Smooth muscle cell (in vitro differentiated cells): ENCODE results near the gene DVL1. TPM values are rescaled to one million over a fixed set of nuclear protein-coding genes. Genes with fewer than 3 reads are reported as not detected.

Experiments
- DNase-seq: peaks from one replicate; lab custom pipeline; 2025; ENCODE audit not compliant: unreplicated experiment; lab: John Stamatoyannopoulos, UW
- H2AFZ ChIP-seq: fragments of 200-600 bp; sonication (generic); 2 replicates; pipeline ENCODE4 v1.6.0; 2016; ENCODE audit warnings: antibody characterized with exemption, low read depth, mild to moderate bottlenecking
- H3F3A ChIP-seq: fragments of 200-600 bp; sonication (generic); 2 replicates; pipeline ENCODE4 v1.6.0; 2017; ENCODE audit warnings: antibody characterized with exemption, low read depth
- H3K27ac ChIP-seq: fragments of 200-600 bp; sonication (generic); 2 replicates; pipeline ENCODE4 v1.5.1; 2016; ENCODE audit warnings: low read depth, mild to moderate bottlenecking
- H3K27me3 ChIP-seq: fragments of 200-600 bp; sonication (generic); 2 replicates; pipeline ENCODE4 v1.6.1; 2016; ENCODE audit warnings: low read depth, mild to moderate bottlenecking
- H3K36me3 ChIP-seq: fragments of 200-600 bp; sonication (generic); 2 replicates; pipeline ENCODE4 v1.5.1; 2016; ENCODE audit warnings: low read depth
- H3K4me1 ChIP-seq: fragments of 200-600 bp; sonication (generic); 2 replicates; pipeline ENCODE4 v1.5.1; 2016; ENCODE audit warnings: low read depth
- H3K4me2 ChIP-seq: fragments of 200-600 bp; sonication (generic); 2 replicates; pipeline ENCODE4 v1.6.0; 2016; ENCODE audit warnings: mild to moderate bottlenecking
- H3K4me3 ChIP-seq: fragments of 200-600 bp; sonication (generic); 2 replicates; pipeline ENCODE4 v1.5.1; 2016; ENCODE audit warnings: mild to moderate bottlenecking
- H3K79me2 ChIP-seq: fragments of 200-600 bp; sonication (generic); 2 replicates; pipeline ENCODE4 v1.6.0; 2016; ENCODE audit warnings: low read depth, mild to moderate bottlenecking
- H3K9ac ChIP-seq: fragments of 200-600 bp; sonication (generic); 2 replicates; pipeline ENCODE4 v1.6.0; 2016; ENCODE audit warnings: low read depth
- H3K9me3 ChIP-seq: fragments of 200-600 bp; sonication (generic); replicated peaks from 2 replicates; pipeline ENCODE4 v1.5.1; 2016; ENCODE audit warnings: low read depth
- H4K20me1 ChIP-seq: fragments of 200-600 bp; sonication (generic); 2 replicates; pipeline ENCODE4 v1.6.0; 2016; ENCODE audit warnings: low read depth
- WGBS: methylation state at CpG from one replicate; pipeline ENCODE4 v1.1.7; 2016; ENCODE audit warnings: low lambda C conversion rate; 5-methylcytosine and 5-hydroxymethylcytosine counted together
- polyA plus RNA-seq: library from polyadenylated mRNA; unstranded; fragments of >200 nt; fragmentation: Nextera tagmentation; extraction: Ambion mirVana; gene quantifications from 2 replicates; pipeline ENCODE4 v1.2.1, GENCODE V29; 2016
- total RNA-seq: library from RNA; depleted of rRNA; stranded (reverse); fragments of >200 nt; gene quantifications from 2 replicates; pipeline ENCODE4 v1.2.3, GENCODE V29; 2014
- TF ChIP-seq, protein P1 (sequence below): fragments of 200-600 bp; sonication (generic); IDR thresholded peaks from 2 replicates; pipeline ENCODE4 v1.5.1; 2017; ENCODE audit warnings: borderline replicate concordance, mild to moderate bottlenecking, antibody characterized with exemption; ENCODE audit not compliant: insufficient read depth, poor library complexity, severe bottlenecking

The DVL1 gene
- total and polyA plus RNA-seq, 2 experiments from 2014 or later, result 28.5 to 28.7 TPM

DNA sequence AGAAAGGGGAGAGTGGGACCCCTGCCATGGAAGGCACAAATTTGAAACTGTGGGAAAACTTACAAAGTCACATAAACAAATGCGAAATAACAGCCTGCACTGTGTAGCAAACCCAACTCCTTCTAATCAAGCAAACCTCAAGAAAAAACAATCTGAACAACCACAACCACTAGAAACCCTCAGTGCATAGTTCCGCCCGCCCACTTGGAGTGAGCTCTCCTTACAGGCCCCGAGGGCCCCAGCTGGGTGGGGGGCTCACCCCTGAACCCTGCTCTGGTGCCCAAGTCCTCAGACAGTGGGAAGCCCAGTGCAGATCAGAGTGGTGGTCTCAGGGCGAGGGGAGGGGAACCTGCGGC, 10.1 kb upstream of the DVL1 start:
- peaks cover 18% of the 10 kb centered on the region for H3F3A ChIP-seq
- peaks cover 37% of the 10 kb centered on the region for H3K79me2 ChIP-seq
- peak overlapping the region; percentile 85 for H3K9ac ChIP-seq
- no peaks in the 10 kb centered on the region for H3K9me3 ChIP-seq
- H4K20me1 ChIP-seq, result peaks cover 34% of the 10 kb centered on the region
- H3K36me3 ChIP-seq, result no peaks in the 10 kb centered on the region
- H3K4me1 ChIP-seq, result peaks cover 48% of the 10 kb centered on the region
- no peak for DNase-seq
- WGBS, result 46% methylated on average over 6 of the region's 6 CpGs
- peak overlapping the region; percentile 92 for H3K4me2 ChIP-seq
- TF ChIP-seq, protein P1, sequence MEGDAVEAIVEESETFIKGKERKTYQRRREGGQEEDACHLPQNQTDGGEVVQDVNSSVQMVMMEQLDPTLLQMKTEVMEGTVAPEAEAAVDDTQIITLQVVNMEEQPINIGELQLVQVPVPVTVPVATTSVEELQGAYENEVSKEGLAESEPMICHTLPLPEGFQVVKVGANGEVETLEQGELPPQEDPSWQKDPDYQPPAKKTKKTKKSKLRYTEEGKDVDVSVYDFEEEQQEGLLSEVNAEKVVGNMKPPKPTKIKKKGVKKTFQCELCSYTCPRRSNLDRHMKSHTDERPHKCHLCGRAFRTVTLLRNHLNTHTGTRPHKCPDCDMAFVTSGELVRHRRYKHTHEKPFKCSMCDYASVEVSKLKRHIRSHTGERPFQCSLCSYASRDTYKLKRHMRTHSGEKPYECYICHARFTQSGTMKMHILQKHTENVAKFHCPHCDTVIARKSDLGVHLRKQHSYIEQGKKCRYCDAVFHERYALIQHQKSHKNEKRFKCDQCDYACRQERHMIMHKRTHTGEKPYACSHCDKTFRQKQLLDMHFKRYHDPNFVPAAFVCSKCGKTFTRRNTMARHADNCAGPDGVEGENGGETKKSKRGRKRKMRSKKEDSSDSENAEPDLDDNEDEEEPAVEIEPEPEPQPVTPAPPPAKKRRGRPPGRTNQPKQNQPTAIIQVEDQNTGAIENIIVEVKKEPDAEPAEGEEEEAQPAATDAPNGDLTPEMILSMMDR, result no peak
- H3K27me3 ChIP-seq, result no peaks in the 10 kb centered on the region
- peak overlapping the region; percentile 64 for H3K4me3 ChIP-seq
- no peak overlapping the region for H2AFZ ChIP-seq
- peak overlapping the region; percentile 96 for H3K27ac ChIP-seq

DNA sequence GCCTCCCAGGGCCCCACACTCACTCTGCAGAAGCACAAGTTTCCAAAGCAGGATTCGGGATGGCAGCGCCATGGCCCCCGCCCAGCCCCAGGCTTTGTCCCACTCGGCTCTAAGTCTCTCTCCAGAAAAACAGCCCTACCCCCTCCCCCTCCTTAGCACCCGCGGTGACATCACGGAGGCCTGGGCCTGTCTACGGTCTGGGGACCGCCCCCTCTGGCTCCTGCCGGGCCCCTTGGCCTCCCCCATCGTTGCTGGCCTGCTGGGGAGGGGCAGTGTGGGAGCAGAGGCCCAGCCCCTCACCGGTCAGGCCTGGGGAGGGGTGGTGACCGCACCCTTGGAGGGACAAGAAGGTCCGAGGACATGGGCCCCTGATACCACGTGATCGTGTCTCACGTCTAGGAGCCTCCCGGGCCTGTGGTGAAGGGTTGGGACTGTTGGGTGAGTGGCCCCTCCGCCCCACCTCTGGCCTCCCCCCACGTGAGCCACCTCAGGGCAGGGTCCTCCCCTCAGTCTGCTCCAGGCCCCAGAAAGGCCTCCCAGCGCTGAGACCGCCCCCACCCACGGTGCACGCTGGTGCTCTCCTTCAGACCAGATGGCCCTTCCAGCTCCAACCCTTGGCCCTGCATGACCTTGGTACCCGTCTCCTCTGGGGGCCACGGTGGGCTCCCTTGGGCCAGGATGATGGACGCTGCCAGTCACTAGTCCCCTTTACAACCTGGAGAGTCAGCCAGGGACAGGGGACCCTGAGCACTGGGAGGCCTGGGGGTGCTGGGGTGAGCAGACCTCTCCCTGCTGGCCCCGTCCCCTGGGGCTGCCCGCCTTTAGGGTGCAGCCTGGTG, 9.4 kb upstream of the DVL1 start, which contains the start of gene MXRA8:
Gene MXRA8 (minus strand): TSS at position 123 of the 839 bp plus-strand sequence. CDS start 51 bp downstream, at position 72.
- H3K36me3 ChIP-seq, result no peaks in the 10 kb centered on the region
- peak; percentile 67 for DNase-seq
- peak within 1 kb of the TSS; percentile 64 for H3K4me3 ChIP-seq
- H3K4me1 ChIP-seq, result peaks cover 54% of the 10 kb centered on the region
- WGBS, result 9% methylated on average over 25 of the region's 29 CpGs
- H3K9ac ChIP-seq, result peak within 1 kb of the TSS; percentile 85
- peaks cover 41% of the 10 kb centered on the region for H4K20me1 ChIP-seq
- H3K9me3 ChIP-seq, result no peaks in the 10 kb centered on the region
- H3K4me2 ChIP-seq, result peak within 1 kb of the TSS; percentile 92
- peaks cover 25% of the 10 kb centered on the region for H3F3A ChIP-seq
- no peaks in the 10 kb centered on the region for H3K27me3 ChIP-seq
- no peak within 1 kb of the TSS for H2AFZ ChIP-seq
- peaks cover 43% of the 10 kb centered on the region for H3K79me2 ChIP-seq
- peak within 1 kb of the TSS; percentile 96 for H3K27ac ChIP-seq
- TF ChIP-seq, protein P1, result no peak

GRCh38 chr1:1357871-1358432, 8.7 kb upstream of the DVL1 start:
- peak overlapping the region; percentile 64 for H3K4me3 ChIP-seq
- H3K4me2 ChIP-seq, result peak overlapping the region; percentile 92
- peaks cover 54% of the 10 kb centered on the region for H3K4me1 ChIP-seq
- H3K27ac ChIP-seq, result peak overlapping the region; percentile 96
- peaks cover 31% of the 10 kb centered on the region for H3F3A ChIP-seq
- no peaks in the 10 kb centered on the region for H3K9me3 ChIP-seq
- H2AFZ ChIP-seq, result no peak overlapping the region
- DNase-seq, result no peak
- WGBS, result 20% methylated on average over 18 of the region's 18 CpGs
- peak overlapping the region; percentile 85 for H3K9ac ChIP-seq
- no peaks in the 10 kb centered on the region for H3K36me3 ChIP-seq
- peaks cover 50% of the 10 kb centered on the region for H3K79me2 ChIP-seq
- H3K27me3 ChIP-seq, result no peaks in the 10 kb centered on the region
- TF ChIP-seq, protein P1, result no peak
- peaks cover 48% of the 10 kb centered on the region for H4K20me1 ChIP-seq
